CD4-positive, alpha-beta T cell treated with Interleukin-4 for 1 hour (primary cell): ENCODE data around the gene PMEPA1.

Experiments used
- DNase-seq, 2 donors: peaks; one replicate each; pipeline ENCODE4 v3.0.0-alpha.2; 2020 to 2022

Gene PMEPA1, protein sequence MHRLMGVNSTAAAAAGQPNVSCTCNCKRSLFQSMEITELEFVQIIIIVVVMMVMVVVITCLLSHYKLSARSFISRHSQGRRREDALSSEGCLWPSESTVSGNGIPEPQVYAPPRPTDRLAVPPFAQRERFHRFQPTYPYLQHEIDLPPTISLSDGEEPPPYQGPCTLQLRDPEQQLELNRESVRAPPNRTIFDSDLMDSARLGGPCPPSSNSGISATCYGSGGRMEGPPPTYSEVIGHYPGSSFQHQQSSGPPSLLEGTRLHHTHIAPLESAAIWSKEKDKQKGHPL

DNA sequence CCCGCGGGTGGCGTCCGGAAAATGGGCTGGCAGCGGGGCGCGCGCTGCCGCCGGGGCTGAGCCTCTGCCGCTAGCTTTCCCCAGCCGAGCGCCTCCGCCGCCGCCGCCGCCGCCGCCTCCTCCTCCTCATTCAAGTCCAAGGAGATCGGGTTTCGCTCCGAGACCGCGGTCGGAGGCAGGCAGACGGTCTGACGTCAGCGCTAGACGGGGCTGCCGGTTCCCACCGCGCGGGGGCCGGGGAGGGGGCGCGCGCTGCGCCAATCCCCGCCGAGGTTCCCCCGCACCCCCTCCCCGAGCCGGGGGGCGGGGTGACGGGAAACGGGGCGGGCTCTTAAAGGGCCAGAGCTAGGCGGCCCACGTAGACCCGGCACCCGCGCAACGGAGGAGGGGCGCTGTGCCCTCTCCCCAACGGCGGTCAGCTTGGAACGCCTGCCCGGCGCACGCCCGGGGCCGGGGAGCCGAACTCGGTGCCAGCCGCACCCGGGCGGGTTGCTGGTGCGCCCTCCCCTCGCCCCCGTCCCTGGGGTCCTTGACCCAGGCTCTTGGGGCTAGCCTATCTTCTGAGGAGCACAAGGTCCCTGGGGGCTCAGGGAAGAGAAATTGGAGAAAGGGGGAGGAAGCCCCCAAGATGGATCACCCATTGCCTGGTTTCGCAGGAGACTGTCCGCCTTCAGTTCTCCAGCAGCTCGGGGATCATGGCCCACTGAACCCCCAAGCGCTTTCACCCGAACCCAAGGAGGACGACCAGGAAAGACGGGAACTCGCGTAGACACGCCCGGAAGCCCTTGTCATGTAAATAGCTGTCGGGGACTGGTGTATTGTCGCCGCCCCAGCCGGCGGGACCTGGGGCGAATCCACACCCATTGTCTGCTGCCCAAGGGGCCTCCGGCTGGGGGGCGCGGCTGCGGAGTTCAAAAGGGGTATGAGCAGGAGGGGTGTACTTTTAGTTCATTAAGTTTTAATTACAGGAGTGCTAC is at the start of gene PMEPA1:
TSS of gene PMEPA1 (minus strand) at position 193 of the 977 bp plus-strand sequence. CDS start 433 bp downstream, outside the sequence.
- peak; percentile 94 to 95 for DNase-seq

DNA sequence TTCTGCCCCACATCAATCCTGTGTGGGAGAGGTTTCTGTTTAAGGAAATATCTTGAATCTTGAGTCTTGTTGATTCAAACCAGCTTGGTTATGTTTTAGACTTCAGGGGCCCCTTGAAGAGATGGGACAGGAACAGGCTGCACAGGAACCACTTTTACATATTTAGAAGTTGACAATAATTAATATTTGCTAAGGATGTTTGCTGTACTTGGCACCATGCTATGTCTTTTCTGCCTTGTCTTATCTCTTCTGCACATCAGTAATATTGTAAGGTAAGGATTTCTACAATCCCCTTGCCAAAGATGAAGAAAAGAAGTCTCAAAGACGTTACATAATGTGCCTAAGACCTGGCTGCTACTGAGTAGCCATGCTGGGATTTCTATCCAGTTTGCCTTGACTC is 48.0 kb upstream of the PMEPA1 start:
- no peak for DNase-seq

DNA sequence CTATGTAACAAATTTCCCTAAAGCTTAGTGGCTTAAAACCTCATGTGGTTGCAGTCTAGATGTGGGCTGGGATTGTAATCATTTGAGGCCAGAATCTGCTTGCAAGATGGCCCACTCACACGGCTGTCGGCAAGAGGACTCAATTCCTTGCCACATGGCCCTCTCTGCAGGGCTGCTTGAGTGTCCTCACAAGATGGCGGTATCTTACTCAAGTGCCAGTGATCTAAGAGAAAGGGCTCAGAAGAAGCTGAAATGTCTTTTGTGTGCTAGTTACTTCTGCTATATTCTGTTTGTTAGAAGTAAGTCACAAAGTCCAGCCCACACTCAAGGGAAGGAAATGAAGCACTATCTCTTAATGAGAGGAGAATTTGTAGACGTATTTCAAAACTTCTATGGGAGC is 47.1 kb upstream of the PMEPA1 start:
- DNase-seq = no peak

DNA sequence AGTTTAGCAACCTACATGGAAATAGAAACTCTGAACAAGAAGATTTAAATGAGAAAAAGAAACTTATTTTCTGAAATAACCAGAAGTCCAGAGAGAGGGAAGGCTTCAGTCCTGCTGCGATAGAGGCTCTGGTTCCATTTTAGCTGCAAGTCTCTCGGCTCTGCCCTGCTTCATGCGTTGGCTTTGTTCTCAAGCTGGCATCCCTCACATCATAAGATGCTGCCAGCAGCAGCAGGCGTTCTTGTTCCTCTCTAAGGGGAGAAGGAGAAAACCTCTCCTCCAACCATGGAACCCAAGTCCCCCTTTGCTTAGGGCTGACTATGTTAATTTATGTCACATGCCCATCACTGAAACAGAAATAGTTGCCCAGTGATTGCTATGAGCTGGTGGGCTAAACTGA is 46.4 kb upstream of the PMEPA1 start:
- no peak for DNase-seq

DNA sequence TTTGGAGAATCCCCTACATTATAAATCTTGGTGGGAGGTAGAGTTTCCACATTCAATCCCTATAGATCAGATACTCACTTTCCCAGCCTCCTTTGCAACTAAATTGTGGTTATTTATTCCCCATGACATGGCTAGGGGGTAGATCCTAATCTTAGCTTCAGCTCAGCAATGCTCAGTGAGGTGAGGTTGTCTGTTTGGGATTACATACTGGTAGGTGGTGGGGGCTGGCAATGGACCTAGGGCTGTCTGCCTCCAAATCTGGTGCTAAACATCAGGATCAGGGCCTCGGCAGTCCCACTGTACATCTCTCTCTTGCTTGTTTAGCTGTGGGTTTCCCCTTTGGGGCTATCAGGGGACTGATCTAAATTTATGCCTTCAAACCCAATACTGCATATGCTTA is 45.8 kb upstream of the PMEPA1 start:
- no peak for DNase-seq

DNA sequence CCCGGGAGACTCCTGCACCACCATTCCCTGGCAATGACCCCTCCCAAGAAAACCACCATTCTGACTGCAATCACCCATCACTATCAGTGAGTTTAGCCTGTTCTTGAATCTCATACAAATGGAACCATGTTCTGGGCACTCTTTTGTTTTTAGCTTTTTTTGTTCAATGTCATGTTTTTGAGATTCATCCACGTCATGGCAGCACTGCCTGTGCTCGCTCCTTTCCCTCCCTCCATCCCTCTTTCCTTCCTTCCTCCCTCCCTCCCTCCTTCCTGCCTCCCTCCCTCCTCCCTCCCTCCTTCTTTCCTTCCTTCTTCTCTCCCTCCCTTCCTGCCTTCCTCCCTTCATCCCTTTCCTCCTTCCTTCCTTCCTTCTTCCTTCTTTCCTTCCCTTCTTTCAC is 44.4 kb upstream of the PMEPA1 start:
- DNase-seq = no peak

DNA sequence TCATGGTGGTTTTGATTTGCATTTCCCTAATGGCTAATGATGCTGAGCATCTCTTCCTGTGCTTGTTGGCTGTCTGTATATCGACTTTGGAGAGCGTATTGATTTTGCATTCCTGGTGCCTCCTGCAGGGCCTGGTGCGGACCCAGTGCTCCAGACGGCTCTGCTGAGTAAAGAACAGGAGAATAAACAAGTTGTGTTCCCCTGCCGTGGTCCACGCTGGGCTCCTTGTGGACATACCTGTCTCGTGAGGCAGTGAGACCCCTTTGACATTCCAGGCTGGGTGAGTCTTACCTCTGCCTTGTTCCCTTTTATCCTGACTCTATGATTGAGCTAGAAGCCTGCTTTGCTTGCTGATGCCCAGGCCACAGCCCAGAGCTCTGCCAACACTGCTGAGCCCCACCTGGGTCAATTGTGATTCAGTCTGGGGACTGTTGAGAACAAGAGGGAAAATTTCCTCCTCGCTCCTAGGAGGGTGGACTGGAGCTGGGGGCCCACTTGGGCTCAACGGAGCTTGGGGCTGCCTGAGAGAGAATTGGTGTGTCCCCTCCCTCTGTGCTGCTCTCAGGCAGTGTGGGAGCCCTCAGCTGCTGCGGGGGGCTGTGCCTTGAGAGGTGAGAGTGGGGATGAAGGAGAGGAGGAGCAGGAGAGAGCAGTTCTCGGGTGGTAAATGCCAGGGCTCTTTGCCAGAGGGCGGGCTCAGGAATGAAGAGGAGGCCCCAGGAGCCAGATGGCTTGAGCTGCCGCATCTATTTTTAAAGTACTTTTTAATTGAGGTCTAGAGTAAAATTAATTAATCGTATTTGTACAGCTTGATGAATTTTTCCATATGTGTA is 43.7 kb upstream of the PMEPA1 start:
- no peak for DNase-seq

DNA sequence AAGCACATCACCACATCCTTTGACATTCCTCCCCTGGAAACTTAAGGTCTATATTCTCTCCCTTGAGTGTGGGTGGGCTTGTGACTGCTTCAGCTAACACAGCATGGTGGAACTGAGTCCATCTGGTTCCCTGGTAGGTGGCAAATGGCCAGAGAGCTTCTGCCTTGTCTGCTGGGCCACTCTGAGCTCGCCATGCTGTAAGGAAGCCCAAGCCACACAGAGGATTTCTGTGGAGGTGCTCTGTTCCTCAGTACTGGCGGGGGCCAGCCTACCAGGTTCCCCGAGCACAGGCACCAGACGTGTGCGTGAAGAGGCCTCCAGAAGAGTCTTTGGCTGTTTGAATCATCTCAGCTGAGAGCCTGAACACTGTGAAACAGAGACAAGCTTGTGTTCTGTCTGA is 41.6 kb upstream of the PMEPA1 start:
- DNase-seq = no peak

DNA sequence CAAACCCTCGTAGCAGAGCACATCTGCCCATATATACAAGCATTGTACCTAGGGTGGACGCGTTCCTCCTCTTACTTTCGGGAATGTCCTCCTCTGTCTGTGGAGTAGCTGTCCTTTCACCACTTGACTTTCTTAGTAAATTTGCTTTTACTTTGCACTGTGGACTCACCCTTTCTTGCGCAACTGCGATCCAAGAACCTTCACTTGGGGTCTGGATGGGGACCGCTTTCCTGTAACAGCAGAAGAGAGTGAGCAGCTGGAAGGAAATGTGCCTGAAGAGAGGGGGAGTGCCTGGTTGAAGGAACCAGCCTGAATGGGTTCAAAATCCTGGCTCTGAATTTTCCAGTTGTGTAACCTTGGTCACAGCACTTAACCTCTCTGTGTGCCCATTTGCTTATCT is 40.1 kb upstream of the PMEPA1 start:
- DNase-seq = no peak

DNA sequence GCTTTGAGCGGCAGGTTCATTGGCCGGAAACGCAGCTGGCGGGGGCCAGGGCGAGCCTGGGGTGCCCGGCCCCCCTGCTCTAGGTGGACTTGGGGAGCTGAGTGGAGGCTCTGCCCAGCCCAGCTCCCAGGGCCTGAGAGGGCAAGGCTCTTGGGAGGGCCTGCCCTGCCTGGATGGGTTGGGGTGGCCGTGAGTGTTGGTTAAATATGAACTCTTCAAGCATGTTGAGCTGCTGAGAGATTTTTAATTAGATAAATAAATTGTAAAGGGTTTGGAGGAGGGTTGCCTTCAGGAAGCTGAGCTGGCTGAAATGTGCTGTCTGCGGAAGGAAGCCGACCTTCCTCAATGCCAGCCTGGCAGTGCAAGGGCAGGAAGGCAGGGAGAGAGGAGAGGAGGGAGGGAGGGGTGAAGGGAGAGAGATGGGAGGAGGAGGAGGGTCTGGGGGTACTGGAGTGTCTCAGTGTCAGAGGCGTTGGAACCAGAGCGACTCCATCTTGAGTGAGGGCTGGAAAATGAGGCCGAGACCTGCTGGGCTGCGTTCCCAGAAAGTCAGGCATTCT is 39.4 kb upstream of the PMEPA1 start:
- no peak for DNase-seq

DNA sequence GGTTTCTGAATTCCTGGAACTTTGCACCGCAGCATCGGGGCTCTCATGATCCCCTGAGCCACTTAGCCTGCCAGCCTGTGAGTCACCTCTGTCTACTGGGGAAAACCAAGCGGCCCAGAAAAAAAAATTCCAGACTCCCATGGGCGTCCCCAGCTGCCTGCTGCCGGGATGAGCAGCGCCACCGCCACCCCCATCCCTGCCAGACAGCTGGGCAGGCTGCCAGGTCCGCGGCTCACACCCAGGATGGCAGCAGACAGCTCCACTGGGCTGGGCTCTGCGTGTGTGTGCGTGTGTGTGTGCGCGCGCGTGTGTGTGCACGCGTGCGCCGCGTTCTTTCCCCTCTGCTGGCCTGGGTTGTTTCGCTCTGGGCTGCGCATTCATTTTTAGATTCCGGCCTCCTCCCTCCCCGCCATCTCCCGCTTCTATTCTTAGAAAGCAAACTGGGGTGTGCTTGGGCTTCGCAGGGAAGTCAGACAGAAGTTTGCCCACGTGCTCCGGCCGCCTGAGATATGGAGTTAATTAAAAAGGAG is 38.9 kb upstream of the PMEPA1 start:
- peak; percentile 29 to 32 for DNase-seq

DNA sequence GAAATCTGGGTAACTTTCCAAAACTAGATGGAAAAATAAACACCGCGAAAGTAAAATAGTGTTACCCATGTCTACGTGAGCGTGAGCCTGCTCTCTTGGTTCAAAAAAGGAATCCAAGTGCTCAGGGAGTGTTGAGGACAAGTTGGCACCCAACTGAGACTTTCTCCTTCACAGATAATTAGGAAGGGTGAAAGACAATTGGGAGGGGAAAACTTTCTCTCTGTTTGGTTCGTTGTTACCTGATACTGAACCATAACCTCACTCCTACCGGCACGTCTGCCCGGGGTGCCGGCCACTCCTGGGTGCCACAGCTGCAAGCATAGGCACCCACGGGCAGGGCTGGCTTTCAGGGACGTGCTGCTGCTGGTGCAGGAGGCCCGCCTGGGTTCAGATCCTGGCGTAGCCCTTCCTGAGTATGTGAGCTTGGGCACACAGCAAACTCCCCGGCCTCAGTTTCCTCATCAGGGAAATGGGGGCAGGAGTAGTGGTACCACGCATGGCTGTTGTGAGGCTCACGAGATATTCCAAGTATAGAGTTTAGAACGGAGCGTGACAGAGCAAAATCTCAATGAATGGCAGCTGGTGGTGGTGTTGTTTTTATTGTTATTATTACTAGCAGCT is 38.2 kb upstream of the PMEPA1 start:
- DNase-seq = no peak

DNA sequence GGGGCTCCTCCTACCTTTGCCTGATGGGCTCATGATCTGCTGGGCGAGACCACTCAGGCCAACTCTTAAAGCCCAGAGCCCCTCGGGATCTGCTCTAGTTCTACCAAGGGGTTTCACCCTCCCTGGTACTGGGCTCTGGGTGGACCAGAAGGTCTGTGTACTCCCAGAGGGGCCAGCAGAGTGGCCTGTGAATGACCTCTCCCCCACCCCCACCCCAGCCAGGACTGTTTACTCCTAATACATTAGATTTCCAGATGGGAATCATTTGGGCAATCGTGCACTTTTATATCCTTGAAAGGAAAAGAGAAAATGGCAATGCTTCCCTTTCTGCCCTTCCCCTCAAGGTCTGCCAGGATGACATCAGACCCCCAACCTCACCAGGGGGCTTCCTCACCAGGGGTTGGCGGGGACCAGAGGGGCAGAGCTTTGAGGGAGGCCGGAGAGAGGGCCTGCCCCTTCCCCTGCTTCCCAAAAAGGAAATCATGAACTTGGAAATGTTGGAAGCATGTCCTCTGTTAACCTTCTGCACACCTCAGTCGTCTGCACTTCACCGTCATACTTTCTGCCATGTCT is 37.1 kb upstream of the PMEPA1 start:
- DNase-seq = no peak

DNA sequence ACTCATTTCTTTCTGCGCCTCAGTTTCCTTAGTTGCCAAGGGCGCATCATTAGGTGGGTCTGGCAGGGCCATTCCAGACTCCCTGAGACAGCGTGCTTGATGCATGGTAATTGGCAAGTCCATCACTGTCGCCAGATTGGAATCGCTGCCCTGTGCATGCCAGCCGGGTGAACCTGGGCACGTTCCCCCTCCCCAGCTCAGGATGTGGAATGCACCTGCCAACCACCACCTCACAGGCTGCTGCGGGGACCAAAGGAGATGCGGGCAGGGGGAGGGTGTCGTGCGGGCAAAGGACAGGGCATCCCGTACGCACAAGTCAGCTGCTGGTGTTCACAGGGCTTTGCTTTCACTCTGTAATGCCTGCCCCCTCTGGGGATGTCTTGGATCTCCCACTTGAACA is 36.4 kb upstream of the PMEPA1 start:
- no peak for DNase-seq

DNA sequence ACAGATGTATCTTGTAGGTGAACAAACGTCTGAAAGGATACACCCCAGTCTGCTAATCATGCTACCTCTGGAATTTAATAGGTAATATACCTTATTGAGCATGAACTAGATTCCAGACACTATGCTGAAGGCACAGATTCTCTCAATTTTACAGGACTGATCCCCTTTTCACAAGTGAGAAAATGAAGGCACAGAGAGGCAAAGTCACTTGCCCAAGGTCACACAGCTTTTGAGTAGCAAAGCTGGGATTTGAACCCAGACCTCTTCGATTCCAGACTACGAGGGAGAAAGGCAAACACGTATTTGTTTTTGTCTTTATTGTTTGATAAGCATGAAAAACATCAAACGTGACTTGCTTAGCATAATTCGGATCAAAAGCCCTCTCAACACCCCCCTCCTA is 34.4 kb upstream of the PMEPA1 start:
- no peak for DNase-seq

DNA sequence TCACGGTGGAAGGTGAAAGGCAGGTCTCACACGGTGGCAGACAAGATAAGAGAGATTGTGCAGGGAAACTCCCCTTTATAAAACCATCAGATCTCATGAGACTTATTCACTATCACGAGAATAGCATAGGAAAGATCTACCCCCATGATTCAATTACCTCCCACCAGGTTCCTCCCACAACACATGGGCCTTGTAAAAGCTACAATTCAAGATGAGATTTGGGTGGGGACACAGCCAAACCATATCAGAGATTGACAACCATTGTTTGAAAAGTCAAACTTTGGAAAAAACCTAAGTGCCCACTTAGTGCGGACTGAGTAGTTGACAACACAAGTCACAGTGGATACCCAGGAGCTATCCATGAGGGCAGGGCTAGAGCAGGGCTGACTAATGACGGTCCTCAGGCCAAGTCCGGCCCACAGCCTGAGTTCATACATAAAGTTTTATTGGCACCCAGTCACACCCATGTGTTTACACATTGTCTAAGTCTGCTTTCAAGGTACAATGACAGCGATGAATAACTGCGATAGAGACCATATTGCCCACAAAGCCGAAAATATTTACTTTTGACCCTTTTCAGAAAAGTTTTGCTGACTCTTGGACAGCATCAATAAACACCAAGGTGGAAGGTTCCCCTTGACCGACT is 33.8 kb upstream of the PMEPA1 start:
- DNase-seq = no peak

DNA sequence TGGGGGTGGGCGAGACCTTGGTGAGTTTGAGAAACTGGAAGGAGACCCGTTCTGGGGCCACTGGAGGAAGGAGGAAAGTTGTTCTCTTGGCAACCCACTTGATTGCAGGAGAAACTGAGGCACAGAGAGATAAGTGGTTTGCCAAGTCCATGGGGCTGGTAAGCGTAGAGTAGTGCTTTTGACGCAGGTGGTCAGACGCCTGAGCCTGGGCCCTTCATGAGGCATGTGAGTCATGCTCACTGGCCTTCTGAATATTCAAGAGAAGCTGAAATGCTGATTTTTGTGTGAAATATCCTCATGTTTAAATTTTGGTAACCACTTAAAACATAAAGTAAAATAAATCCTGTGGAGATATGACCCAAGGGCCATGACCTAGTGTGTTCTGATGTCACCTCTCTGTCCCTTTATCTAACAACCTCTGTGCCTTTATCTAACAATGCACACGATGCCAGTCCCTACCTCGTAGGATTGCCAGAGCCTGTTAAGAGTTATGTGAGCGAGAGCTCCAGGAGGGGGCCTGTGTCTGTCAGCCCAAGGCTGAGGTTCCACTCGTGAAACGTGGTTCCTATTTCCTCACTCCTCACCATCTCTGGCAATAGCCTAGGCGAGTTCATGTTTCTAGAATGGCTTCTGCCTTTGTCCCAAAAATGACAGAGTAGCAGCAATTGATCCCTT is 32.8 kb upstream of the PMEPA1 start:
- DNase-seq = no peak

DNA sequence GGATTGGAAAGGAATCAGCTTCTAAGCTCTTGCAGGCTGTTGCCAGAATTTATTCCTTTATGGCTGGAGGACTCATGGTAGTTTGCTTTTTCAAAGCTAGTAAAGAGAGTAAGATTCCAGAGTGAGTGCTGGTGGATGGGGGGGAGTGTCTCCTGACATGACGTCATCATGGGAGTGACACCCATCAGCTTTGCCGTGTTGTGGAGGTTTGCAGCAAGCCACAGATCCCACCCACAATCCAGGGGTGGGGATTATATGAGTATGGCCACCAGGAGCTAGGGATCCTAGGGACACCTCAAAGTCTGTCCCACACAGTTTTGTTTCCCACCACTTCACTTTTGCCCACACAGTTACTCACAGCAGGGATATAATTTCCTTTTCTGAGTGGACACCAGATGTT is 28.7 kb upstream of the PMEPA1 start:
- no peak for DNase-seq

DNA sequence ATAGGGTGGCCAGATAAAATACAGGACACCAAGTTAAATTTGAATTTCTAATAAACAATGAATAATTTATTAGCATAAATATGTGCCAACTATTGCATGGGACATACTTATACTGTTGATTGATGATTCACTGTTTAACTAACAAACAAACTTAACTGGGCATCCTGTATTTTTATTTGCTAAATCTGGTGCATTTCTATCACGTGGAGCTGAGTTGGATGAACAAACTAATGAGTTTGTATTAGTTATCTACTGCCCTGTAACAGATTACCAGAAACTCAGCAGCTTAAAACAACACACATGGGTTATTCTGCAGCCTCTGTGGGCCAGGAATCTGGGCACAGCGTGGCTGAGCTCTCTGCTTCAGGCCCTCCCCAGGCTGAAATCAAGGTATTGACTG is 28.2 kb upstream of the PMEPA1 start:
- DNase-seq = no peak

DNA sequence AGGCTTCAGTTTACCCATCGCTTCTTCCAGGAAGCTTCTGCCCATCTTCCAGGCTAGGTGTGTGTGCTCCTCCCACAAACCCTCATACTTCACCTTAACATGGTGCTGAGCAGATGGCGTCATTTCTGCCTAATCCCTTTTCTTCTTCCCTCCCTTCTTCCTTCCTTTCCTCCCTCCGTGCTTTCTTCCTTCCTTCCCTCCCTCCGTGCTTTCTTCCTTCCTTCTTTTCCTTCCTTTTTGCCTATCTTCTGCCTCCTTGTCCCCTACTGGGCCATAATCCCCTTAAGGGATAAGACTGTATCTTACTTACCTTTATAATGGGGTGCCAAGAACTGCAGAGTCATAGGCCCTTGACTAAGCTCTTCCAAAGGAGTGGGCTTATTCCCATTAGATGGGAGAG is 27.5 kb upstream of the PMEPA1 start:
- no peak for DNase-seq
